Stimulated activated CD4-positive, alpha-beta T cell treated with anti-CD3 and anti-CD28 coated beads, TNF-alpha, amount 100 ng/mL, for 24 hours (primary cell): ENCODE results near the gene UPP1.
"Not testable (repeated sequence)": the region's sequence is repeated elsewhere in the genome, so short reads cannot be mapped to it uniquely, and the experiment has no call there.

Experiments
- DNase-seq, 3 experiments: peaks; one replicate each; pipeline ENCODE4 v3.0.0-alpha.2; 2020; ENCODE audit warnings: low read depth in 3 of 3

UPP1 gene

GRCh38 chr7:48111596-48111995 is 22.5 kb downstream of the UPP1 start:
- no peak for DNase-seq

- DNase-seq: no peak
Measured at GRCh38 chr7:48112401-48113165, 23.5 kb downstream of the UPP1 start.

- DNase-seq: no peak
Measured at GRCh38 chr7:48113275-48113674, 24.2 kb downstream of the UPP1 start.

GRCh38 chr7:48114115-48114514 is 25.1 kb downstream of the UPP1 start:
- no peak for DNase-seq

- DNase-seq: no peak
Measured at GRCh38 chr7:48114589-48114988, 25.5 kb downstream of the UPP1 start.

- no peak for DNase-seq
Measured at GRCh38 chr7:48116043-48116442, 27.0 kb downstream of the UPP1 start.

- DNase-seq: no peak
Measured at GRCh38 chr7:48118041-48118440, 29.0 kb downstream of the UPP1 start.

- not testable (repeated sequence) for DNase-seq
Measured at GRCh38 chr7:48120536-48120935, 31.5 kb downstream of the UPP1 start.

- DNase-seq: no peak
Measured at GRCh38 chr7:48126037-48126436, 37.0 kb downstream of the UPP1 start.

- DNase-seq: no peak
Measured at GRCh38 chr7:48130658-48131108, 41.6 kb downstream of the UPP1 start.

GRCh38 chr7:48132792-48133191 is 43.7 kb downstream of the UPP1 start:
- no peak for DNase-seq

- DNase-seq: no peak
Measured at GRCh38 chr7:48139459-48139858, 50.4 kb downstream of the UPP1 start.

- DNase-seq: no peak
Measured at GRCh38 chr7:48140001-48140681, 51.1 kb downstream of the UPP1 start.

GRCh38 chr7:48141521-48141920 is 52.5 kb downstream of the UPP1 start:
- DNase-seq: no peak

- DNase-seq: no peak
Measured at GRCh38 chr7:48144291-48144768, 55.3 kb downstream of the UPP1 start.

- DNase-seq: no peak
Measured at GRCh38 chr7:48147078-48147591, 58.1 kb downstream of the UPP1 start.

GRCh38 chr7:48147690-48148089 is 58.6 kb downstream of the UPP1 start:
- not testable (repeated sequence) for DNase-seq

- DNase-seq: no peak
Measured at GRCh38 chr7:48148311-48148710, 59.2 kb downstream of the UPP1 start.

GRCh38 chr7:48149058-48149457 is 60.0 kb downstream of the UPP1 start:
- no peak for DNase-seq

GRCh38 chr7:48150086-48150485 is 61.0 kb downstream of the UPP1 start:
- DNase-seq: no peak

- peak in 1 of 3 experiments; percentile 16 for DNase-seq
Measured at GRCh38 chr7:48154792-48155413, 65.8 kb downstream of the UPP1 start.
